HT1080 (cell line): ENCODE measurements around the gene ZFYVE27. TPM values are rescaled to one million over a fixed set of nuclear protein-coding genes. Genes with fewer than 3 reads are reported as not detected.

Source experiments
- DNase-seq: peaks from one replicate; pipeline ENCODE4 v3.0.0-alpha.2; 2015; ENCODE audit warnings: low read depth
- total RNA-seq: library from RNA; depleted of rRNA; stranded (reverse); fragments of >200 nt; shearing (Covaris generic); gene quantifications from 2 replicates; pipeline ENCODE4 v1.2.3, GENCODE V29; 2014

The ZFYVE27 gene
- total RNA-seq, 1 experiment from 2014 or later = 20.9 TPM

DNA sequence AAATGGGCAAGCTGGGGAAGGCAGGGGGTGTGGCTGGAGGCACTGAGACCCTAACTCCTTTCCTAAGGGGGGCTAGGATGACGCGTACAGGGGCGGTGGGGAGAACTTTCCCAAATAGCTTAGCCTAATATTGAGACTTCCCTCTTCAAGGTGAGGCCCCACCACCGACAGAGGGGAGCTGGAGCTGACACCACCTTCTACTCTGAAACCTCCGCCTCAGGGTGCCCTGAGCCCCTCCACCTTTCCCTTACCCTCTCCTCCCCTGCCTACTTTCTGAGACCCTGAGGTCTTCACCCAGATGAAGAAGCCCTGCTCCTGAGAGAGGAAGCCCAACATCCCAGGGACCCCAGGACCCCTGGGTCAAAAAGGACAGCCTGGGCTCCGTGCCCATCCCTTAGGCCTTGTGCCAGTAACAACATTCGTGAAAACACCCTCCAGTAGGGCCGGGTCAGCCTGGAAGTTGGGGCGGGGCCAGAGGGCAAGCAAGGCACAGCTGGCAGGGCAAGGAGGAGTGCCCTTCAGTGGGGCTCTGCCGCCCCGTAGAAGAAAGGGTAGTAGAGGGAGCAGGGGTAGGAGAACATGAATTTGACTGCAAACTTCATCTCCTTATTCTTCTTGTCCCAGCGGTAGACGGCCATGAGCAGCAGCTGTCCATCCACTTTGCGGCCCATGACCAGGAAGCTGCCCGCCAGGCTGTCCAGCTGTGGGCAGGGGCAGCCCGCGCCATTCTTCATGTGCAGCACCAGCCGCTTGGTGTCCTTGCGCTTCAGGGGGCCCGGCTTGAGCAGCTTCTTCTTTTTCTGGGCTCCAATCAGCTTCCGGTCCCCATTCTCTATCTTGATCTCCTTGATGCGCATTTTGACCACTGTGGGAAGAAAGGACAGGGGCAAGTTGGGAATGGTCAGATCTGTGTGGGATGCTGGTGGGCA, 30.3 kb downstream of the ZFYVE27 start:
- DNase-seq = no peak

DNA sequence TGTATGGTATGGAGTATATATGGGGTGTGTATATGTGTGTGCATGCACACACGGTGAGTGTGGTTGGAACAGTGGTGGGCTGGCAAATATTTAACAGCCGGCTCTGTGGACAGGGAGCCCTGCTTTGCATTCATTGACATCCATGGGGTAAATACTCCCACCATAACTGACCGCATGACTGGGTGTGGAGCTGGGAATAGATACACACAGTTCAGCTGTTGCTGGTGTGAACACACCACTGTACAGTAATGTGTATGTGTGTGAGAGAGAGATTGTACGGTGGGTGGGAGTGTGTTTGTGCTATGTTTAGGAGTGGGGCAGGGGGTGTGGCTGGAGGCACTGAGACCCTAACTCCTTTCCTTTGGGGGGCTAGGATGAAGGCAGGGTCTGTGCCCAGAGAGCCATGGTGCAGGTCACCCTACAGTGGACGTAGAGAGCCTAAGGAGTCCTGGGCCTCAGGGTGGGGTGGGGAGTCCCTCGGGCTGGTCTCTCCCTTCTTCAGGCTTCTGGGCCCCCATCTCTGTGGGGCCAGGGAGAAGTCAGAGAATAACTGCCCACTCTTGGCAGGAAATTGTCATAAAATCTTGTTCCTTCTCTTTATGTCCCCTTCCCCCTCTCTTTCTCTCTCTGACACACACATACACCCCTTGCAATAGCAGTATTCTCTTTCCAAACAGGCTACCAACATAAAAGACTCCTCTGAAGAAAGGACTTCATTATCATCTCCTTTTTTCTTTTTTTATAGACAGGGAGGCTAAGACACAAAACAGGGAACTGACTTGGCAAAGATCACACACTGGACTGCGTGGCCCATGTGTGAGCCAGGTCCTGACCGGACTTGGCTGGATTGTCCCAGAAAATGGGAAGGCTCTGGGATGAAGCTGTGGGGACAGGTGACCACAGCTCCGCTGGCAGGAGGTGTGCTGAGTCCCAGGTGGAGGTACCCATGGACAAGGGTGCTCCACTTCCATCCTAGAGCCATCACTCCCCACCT, 31.7 kb downstream of the ZFYVE27 start:
- DNase-seq = no peak

DNA sequence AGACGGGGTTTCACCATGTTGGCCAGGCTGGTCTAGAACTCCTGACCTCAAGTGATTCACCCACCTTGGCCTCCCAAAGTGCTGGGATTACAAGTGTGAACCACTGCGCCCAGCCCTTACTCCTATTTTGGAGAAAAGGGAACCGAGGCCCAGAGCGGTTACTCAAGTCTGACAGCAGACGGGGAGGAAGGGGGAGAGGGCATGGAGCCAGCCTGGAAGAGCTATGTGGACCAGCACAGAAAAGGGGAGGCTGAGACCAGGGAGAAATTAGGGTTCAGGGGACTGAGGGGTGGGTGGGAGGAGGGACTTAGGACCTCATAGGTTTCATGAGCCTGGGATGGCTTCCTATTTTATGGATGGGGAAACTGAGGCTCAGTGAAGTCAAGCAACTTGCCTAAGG, 33.3 kb downstream of the ZFYVE27 start:
- no peak for DNase-seq

DNA sequence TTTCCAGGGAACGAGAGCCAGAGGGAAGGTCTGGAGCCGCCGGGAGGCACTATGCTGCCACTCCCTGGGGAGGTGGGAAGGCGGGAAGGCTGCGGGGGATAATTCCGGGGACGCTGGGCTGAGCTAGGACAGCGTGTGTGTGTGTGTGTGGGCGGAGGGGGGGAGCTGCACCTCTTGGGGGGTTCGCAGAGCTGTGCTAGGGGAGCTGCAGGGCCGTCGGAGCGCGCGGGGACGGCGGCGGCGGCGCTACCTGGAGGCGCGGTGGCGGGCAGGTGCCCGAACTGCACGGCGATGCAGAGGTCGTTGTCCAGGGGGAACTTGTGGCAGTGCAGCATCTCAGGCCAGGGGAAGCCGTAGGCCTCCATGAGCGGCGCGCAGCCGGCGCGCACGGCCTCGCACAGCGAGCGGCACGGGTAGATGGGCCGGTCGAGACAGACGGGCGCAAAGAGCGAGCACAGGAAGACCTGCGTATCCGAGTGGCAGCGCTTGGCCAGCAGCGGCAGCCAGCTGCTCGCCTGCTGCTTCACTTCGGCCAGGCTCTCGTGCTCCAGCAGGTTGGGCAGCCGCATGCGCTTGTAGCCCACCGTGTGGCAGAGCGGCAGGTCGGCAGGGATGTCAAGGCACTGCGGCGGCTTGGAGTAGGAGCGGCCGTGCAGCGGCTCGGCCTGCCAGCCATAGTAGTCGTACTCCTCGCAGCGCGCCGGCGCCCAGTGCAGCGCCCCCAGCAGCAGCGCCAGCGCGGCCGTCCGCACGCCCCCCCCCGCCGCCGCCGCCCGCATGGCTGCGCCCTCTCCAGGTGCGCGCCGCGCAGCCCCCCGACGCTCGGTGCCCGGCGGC, 34.3 kb downstream of the ZFYVE27 start:
- no peak for DNase-seq

DNA sequence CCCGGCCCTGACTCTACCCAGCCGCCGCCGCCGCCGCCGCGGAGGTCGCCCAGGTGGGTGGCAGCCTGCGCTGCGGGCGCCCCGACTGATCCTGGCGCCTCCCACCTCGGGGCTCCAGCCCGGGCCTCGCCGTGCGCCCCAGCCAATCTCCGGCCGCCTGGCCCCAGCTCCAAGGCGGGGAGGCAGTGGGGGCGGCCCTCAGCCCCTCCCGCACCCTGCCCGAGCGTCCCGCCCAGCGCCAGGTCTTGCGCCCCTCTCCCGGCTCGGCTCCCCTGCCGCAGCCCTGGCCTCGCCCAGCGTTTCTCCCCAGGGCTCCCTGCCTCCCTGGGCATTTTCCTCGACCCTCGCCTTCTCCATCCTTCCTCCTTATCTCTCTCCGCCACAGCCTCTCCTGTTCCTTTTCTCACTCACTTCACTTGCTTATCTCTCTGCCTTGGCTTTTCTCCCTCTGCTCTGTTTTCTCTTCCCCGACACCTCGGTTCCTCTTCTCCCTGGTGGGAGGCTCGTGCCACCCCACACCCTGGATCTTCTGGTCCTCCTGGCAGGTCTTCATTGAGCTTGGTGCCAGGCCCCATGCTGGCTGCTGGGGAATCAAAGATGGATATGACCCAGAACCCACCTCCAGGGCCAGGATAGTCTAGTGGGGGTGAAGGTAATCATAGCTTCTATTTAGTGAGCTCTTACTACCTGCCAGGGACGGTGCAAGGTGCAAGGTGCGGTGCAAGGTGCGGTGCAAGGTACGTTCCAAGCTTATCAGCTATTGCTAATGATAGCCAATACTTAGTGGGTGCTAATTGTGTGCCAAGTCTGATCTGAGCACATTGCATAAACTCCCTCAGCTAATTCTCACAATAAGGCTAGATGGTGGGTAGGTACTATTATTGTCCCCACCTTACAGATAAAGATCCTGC, 35.2 kb downstream of the ZFYVE27 start, which contains the start of gene SFRP5:
TSS of gene SFRP5 (minus strand) at position 87 of the 911 bp plus-strand sequence. CDS start 166 bp downstream, outside the sequence.
- no peak for DNase-seq

DNA sequence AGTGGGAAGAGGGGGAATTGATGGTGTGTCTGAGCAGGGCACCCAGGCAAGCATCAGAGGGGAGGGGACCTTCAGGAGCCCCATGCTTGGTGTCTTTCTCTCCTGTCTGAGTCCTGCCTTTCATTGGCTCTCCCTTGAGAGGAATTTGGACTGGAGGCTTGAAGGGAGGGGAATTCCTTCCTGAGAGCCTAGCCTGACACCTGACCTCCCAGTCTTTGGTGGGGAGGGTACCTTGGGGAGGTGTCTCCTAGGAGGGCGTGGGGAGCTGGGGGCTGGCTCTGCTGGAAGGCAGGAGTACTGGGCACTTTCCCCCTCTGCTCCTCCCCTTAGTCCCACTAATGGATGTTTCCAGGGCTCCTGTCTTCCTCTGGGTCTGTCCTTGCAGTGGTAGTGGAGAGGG, 36.2 kb downstream of the ZFYVE27 start:
- DNase-seq = no peak

DNA sequence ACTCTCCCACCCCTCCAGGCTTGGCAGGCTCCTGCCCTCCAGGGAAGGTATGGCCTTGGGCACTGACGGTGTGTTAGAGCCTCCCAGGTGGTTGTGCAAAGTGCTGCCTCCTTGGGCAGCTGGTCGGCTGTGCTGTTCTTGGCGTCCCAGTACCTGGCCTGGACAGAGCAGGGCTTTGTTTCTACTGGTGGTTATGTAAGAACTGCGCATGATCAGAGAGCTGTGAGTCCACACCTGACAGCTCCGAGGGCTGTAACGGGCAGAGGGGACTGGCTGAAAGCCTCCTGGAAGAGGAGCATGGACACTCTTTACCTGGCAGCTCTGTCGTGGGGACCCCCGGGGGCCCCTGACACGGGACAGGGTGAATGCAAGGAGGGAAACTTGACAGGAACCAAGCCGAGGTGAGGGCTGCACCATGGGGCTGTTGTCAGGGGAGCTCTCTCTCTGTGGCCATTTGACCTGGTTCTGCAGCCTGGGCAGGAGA, 37.9 kb downstream of the ZFYVE27 start:
- DNase-seq = no peak

DNA sequence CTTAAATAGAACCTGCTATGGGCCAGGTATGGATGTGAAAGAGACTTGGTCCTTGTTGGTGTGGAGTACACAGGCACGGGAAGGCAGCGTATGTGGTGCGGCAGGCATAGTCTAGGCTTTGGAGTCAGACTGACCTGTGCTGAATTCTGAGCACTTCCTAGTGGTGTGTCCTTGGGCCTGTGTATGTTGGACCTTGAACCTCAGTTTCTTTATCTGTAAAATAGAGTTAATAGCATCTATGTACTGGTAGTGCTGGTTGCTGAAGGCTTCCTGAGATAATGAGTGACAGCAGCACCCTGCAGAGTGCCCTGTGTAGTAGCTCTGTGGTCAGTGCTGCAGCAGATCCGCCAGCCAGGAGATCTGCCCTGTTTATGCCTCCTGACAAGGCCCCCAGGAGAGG, 40.2 kb downstream of the ZFYVE27 start:
- no peak for DNase-seq

DNA sequence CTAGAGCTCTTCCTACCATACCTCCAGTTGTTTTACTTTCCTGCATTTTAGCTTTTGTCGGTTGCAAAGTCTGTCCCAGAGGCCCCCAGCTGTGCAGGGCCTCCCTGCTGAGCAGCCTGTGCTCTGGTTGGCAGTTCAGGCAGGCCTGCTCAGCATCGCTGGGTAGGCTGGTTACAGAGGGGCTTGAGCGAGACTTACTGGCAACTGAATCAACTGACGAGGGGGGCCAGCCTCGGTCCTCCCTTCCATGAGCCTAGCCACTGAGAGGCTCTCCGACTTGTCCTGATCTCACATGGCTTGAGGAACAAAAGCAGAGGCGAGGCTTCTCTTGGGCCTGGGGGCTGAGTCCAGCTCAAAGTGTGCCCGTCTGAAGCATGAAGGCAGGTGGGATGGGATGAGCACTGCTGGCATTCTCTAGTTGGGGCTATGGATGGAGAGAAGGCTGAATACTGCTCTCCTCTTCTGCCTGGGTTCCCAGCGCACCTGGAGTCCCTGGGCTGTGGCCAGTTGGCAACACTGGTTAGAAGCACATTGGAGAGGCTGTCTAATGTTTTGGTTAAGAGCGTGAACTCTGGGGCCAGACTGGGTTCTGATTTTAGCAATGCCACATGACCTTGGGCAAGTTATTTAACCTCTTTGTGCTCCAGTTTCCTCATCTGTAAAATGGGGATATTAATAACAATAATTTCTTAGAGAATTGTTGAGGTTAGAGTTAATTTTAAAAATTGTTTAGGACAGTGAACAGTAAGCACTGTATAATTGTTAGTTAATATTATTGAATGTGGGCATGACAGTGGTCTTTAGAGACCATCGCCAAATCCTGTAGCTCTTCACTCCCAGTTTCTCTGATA, 41.7 kb downstream of the ZFYVE27 start:
- DNase-seq = no peak

DNA sequence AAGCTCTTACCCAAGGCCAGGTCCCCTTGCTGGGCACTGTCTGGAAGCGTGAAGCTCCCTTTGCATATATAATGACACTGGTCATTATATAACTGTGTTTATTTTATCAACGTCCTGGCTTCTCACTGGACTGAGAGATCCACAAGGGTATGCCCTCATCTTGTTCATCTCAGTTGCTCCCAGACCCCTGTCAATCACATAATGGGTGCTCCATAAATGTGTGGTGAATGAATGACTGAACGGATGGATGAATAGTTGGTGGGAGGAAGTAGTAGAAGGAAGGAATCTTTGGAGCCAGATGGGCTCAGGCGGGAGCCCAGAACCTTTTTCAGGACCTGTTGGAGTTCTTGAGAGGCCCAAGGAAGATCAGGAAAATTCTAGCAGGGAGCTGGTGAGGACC, 42.6 kb downstream of the ZFYVE27 start:
- no peak for DNase-seq

DNA sequence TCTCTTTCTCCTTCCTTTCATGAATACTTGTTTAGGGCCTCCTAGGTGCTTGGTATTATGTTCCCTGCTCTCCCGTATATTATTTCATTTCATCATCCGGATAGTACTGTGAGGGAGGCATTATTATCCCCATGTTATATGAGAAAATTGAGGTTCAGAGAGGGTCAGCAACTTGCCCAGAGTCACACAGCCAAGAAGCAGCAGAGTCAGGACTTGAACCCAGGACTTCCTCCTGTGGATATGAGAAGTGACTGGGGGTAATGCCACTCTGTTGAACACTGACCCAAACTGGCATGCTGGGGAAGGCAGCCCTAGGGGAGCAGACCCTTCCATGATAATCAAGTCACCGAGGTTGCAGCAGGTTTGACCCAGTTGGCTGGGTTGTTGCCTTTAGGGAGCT, 43.0 kb downstream of the ZFYVE27 start:
- DNase-seq = no peak

DNA sequence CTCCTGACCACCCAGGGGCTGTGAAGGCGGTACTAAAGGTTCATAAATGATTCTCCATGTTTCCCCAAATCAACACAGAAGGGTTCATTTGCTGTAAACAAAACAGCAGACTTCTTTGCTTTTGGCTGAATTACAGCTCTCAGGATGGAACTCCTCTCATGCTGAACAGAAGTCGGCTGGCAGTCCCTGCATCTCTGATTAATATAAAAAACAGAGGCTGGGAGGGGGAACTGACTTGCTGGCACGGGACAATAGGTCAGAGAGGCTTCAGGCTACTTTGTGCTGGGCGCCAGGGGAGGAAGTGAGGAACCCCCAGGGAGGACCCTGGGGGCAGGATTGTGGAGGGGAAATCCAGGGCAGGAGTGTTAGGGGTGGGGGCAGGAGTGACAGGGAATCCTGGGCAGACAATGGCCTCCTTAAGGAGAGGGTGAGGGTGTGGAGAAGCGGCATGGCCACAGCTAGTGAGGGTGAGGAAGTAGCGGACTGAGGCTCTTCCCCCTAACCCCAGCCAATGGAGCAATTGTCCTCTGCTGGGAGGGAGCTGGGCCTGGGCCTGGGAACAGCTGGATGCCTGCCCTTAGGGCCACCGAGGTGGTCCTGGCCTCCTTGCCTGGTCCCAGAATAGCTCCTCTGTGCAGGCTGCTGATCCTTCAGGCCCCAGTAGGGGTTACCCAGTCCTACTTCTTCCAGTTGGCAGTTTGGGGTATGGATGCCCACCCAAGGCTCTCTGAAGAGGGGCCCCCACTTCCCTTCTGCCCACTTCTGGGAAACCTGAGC, 44.1 kb downstream of the ZFYVE27 start:
- no peak for DNase-seq

DNA sequence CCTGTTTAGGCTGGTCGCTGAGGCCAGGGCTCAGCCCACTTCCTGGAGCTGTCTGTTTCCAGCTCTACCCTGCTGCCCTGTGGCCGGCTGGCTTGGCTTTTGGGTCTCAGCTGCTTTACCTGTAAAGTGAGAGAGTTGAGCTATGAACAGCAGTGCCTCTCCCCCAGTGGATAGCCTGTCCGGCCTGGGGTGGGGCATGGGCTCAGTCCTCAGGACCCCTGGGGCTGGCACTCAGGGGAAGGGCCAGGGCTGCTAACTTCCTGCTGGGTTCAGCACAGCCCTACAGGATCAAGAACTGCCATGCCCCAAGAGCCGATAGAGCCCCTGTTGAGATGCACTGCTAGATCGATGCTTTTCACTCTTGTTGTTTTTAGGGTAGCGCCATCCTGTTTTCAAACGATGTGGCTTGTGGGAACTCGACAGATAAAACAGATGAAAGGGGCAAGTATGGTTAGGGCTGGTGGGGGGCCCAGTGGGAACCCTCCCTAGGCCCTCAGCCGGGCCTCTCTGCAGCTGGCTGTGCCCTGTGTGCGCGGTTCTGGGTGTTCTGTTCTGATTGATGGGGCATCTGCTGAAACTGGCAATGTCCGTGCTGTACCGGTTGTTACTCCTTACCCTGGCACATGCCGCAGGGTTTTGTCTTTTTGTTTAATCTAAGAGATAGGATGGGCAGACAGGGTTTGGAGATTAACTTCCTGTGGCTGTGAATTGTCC, 44.8 kb downstream of the ZFYVE27 start:
- no peak for DNase-seq

DNA sequence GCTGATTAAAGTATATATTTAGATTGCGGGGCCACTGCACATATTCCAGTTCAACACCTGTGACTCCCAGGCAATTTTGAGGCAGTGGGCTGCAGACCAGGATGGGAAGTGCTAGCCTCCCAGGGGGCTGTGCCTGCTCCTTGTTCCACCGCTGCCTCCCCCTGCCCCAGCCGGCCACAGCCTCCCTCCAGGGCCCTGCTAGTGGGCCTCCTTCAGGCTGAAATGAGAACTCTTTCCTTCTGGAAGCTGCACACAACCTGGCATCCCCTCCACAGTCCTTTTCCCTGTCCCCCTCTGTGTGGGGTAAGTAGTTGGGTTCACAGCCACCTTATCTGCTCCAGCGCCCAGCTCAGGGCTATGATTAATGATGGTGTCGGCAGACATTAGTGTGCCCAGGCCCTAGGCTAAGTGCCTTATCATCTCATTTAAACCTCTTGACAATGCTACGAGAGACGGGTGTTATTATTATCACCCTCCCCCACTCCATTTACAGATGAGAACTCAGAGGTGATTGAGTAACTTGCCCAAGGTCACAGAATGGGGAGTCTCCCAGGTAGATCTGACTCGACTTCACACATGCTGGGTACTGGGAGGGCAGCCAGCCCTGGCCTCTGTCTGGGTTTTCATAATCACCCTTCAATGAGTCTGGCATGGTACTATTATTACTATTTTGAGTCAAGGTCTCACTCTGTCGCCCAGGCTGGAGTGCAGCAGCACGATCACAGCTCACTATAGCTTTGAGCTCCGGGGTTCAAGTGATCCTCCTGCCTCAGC, 45.7 kb downstream of the ZFYVE27 start:
- DNase-seq = no peak

DNA sequence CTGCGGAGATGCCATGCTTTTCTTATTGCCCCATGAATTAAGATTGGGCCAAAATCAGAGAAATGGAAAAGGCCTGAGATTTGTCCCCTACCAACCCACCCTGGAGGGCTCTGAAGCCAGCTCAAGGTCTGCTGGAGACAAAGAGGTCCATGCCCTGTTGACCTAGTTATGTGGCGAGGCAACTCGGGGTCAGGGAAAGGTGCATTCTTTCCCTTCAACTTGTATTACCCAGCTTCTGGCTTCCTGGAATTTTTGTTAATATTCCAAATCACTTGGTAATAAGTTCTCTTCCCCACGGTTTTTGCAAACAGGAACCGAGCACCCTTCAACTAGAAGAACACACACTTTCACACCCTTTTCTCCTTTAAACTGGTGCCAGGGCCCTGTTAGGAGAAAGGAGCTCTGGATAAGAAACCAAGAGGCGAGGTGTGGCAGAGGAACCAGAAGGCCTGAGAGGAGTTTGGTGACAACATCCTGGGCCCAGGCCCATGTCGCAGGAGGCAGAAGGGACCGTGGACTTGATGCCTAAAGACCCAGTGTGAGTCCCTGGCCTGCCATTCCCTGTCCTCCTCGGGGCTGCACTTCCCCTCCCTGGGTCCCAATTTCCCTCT, 47.4 kb downstream of the ZFYVE27 start:
- no peak for DNase-seq

DNA sequence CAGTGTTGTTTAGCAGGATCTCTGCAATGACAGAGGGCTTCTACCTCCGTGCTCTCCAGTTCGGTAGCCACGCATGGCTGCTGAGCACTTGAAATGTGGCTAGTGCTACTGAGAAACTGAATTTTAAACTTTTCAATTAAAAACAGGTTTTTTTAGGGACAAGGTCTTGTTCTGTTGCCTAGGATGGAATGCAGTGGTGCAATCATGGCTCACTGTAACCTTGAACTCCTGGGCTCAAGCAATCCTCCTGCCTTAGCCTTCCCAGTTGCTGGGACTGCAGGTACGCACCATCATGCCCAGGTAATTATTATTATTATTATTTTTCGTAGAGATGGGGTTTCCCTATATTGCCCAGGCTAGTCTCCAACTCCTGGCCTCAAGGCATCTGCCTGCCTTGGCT, 48.3 kb downstream of the ZFYVE27 start:
- no peak for DNase-seq
